Umbilical cord (tissue), 1 donor: Measurements from ENCODE around the gene CPVL. TPM values are rescaled to one million over a fixed set of nuclear protein-coding genes. Genes with fewer than 3 reads are reported as not detected.

Experiments
- total RNA-seq: library from RNA; depleted of rRNA; stranded (reverse); fragments of >200 nt; gene quantifications from one replicate; pipeline ENCODE4 v1.2.3, GENCODE V29; 2014; ENCODE audit warnings: low replicate concordance; ENCODE audit not compliant: insufficient read depth

The CPVL gene
- total RNA-seq, 1 donor from 2014 or later, result 13.2 TPM

Other genes starting within 250 kb of the CPVL start
- gene TRIL, start 188.2 kb downstream of the CPVL start, total RNA-seq, result 14.2 TPM
- 20.2 TPM for gene CHN2, start 48.2 kb upstream of the CPVL start, total RNA-seq